Muscle layer of duodenum (tissue), 2 donors: ENCODE data around the gene LMAN1.

Experiments
- H3K27ac ChIP-seq: one replicate; pipeline ENCODE4 v1.7.0; 2013; ENCODE audit warnings: mild to moderate bottlenecking, low read length
- H3K27me3 ChIP-seq: one replicate; pipeline ENCODE4 v1.7.0; 2013; ENCODE audit warnings: low read depth, mild to moderate bottlenecking, control low read depth, low read length
- H3K36me3 ChIP-seq, 2 donors: one replicate each; pipeline ENCODE4 v1.7.0; 2013; ENCODE audit warnings: low read length in 2 of 2, control low read depth in 1 of 2, mild to moderate bottlenecking in 1 of 2; ENCODE audit not compliant: insufficient read depth in 2 of 2, control insufficient read depth in 1 of 2
- H3K4me1 ChIP-seq, 2 donors: one replicate each; pipeline ENCODE4 v1.7.0; 2013; ENCODE audit warnings: low read length in 2 of 2, mild to moderate bottlenecking in 2 of 2, control low read depth in 1 of 2, moderate library complexity in 1 of 2; ENCODE audit not compliant: insufficient read depth in 2 of 2, control insufficient read depth in 1 of 2
- H3K4me3 ChIP-seq, 2 donors: one replicate each; pipeline ENCODE4 v1.7.0; 2013; ENCODE audit warnings: low read length in 2 of 2, low read depth in 1 of 2, mild to moderate bottlenecking in 1 of 2
- H3K9me3 ChIP-seq, 2 donors: one replicate each; pipeline ENCODE4 v1.7.0; 2013; ENCODE audit warnings: low read length in 2 of 2, control low read depth in 1 of 2, mild to moderate bottlenecking in 1 of 2; ENCODE audit not compliant: control insufficient read depth in 1 of 2
- donor health status: healthy.

Gene LMAN1, protein sequence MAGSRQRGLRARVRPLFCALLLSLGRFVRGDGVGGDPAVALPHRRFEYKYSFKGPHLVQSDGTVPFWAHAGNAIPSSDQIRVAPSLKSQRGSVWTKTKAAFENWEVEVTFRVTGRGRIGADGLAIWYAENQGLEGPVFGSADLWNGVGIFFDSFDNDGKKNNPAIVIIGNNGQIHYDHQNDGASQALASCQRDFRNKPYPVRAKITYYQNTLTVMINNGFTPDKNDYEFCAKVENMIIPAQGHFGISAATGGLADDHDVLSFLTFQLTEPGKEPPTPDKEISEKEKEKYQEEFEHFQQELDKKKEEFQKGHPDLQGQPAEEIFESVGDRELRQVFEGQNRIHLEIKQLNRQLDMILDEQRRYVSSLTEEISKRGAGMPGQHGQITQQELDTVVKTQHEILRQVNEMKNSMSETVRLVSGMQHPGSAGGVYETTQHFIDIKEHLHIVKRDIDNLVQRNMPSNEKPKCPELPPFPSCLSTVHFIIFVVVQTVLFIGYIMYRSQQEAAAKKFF

GRCh38 chr18:59358712-59359575 is at the start of gene LMAN1:
LMAN1 (minus strand) TSS chr18:59359265; CDS start chr18:59359244, 21 bp downstream.
- H3K4me3 ChIP-seq, result peak within 1 kb of the TSS; percentile 91 to 92
- H3K9me3 ChIP-seq, result no peaks in the 10 kb centered on the region
- peaks cover 0 to 17% of the 10 kb centered on the region in 2 donors for H3K4me1 ChIP-seq
- H3K27me3 ChIP-seq, result no peaks in the 10 kb centered on the region
- peaks cover 4 to 16% of the 10 kb centered on the region in 2 donors for H3K36me3 ChIP-seq
- peak within 1 kb of the TSS; percentile 88 for H3K27ac ChIP-seq

GRCh38 chr18:59402432-59403090 is 43.5 kb upstream of the LMAN1 start:
- H3K9me3 ChIP-seq, result no peaks in the 10 kb centered on the region
- H3K4me1 ChIP-seq, result no peaks in the 10 kb centered on the region
- no peak overlapping the region for H3K27ac ChIP-seq
- no peaks in the 10 kb centered on the region for H3K27me3 ChIP-seq
- no peak overlapping the region for H3K4me3 ChIP-seq
- no peaks in the 10 kb centered on the region for H3K36me3 ChIP-seq

DNA sequence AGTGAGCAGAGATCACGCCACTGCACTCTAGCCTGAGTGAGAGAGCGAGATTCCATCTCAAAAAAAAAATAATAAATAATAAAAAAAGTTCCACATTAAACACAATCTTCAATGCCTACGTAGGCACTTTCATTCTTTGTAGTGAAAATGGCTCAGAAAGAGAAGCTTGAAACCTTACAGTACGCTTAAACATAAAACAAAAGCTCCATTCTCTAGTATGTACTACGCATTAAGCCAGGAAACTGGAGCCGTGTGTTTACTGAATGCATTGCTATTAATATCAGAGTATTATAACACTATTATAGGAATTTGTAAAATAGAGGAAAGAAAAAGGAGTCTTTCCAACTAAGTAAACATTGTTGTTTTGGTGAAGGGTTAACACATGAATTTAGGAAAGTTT is 41.3 kb upstream of the LMAN1 start:
- peaks cover 5% of the 10 kb centered on the region for H3K27me3 ChIP-seq
- no peaks in the 10 kb centered on the region for H3K9me3 ChIP-seq
- no peak overlapping the region for H3K27ac ChIP-seq
- H3K4me3 ChIP-seq, result no peak overlapping the region
- no peaks in the 10 kb centered on the region for H3K36me3 ChIP-seq
- H3K4me1 ChIP-seq, result no peaks in the 10 kb centered on the region

DNA sequence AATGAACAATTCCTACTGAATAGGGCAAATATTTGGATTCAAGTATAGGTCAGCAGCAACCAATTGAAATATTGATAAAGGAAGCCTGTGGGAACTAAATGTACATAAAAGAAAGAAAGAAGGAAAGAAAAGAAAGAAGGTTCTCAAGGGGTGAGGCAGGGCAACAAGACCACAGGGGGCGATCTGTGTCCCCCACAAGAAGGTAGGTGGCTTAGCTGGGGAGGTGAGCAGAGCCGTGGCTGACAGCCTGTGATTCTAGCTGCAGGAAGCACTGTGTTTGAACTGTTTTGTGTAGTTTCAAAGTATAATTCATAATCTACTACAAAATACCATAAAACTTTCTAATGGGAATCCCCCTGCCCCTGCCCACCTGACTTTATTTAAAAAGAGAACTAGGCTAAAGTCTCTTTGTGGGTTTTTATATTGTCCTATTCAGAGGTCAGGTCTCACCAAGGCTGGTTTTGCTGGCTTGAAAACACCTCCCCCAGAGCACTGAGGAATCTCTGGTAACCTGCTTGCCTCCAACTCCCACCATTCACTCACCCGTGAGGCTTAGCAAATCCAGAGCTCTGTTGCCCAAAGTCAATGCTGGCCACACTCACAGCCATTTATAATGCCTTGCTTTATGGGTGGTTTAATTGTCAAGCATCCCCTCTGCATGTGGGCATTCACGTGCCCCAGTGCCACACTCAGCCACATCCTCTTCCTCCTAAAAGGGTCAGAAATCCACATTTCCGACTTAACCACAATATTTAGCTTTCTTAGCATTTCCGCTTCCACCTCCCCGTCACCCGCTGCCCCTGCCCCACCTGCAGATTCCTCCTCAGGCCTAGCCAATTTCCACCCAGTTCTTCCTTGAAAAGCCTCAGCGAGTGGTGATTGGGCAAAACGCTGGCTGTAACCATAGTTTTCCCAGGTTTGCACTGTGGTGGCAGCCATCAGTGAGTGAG is 36.4 kb upstream of the LMAN1 start:
- Histone ChIP-seq H3K4me3 (no peak overlapping the region), H3K27ac (no peak overlapping the region), H3K36me3 (no peaks in the 10 kb centered on the region), H3K27me3 (peaks cover 5% of the 10 kb centered on the region), H3K9me3 (no peaks in the 10 kb centered on the region), H3K4me1 (no peaks in the 10 kb centered on the region)

DNA sequence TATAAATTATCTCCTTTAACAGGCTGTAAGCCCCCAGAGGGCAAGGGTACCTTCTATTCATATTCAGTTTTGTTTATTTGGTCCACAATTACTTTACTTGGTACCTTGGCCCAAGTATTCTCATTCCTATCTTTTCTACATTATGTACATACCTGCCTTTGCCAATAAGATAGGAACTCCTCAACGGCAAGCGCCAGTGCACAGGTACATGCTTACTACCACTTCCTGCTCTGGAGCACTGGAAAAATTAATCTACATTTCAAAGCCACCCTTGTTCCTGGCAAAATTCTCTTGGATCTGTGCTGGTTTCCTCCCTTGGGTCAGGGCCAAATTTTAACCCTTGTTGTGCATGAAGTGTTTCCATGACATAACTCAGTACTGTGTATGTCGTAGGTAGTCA is 34.3 kb upstream of the LMAN1 start:
- Histone ChIP-seq H3K9me3 (no peaks in the 10 kb centered on the region), H3K4me1 (no peaks in the 10 kb centered on the region), H3K27me3 (peaks cover 5% of the 10 kb centered on the region), H3K36me3 (no peaks in the 10 kb centered on the region), H3K4me3 (no peak overlapping the region), H3K27ac (no peak overlapping the region)

- no peaks in the 10 kb centered on the region for H3K36me3 ChIP-seq
- H3K9me3 ChIP-seq, result no peaks in the 10 kb centered on the region
- H3K27me3 ChIP-seq, result no peaks in the 10 kb centered on the region
- H3K27ac ChIP-seq, result no peak overlapping the region
- H3K4me1 ChIP-seq, result no peaks in the 10 kb centered on the region
- H3K4me3 ChIP-seq, result no peak overlapping the region
Observed at GRCh38 chr18:59388817-59389216, 29.8 kb upstream of the LMAN1 start.

DNA sequence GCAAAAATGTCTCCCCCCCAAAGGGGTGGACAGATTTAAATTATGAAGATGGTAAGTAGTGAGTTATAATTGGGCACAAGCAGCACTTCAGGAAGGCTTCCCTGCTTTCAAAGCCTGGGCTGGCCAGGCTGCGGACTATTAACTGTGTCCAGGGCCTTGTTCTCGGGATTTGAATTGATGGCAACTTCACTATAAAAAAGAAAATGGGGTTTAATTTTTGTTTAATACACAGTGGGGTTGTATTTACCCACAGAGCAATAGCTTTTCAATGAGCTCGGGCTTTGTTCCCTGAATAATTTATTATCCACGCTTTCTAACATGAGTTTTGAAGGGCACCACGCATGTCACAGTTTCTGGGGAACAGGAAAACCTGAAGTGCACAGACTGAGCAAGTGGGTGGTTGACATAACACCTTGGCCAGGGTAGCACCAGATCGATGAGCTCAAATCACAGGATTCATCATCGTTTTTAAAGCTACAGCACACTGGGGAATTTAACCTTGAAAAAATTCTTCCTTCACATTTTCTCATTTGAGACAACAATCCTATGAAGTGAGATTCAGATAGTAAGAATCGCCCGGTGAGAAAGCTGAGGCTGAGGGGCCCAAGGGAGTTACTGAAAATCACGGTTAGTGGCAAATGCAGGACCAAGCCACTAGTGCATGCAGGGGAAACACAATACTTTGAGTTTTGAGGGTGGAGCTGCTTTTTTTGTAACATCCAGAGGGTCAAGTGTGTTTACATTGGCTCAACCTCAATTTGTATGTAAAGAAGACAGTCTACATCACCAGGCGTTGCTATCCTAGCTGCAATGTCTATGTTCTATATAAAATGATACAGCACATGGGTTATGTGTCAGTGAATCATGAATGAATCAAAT is 28.9 kb upstream of the LMAN1 start:
- no peak overlapping the region for H3K4me3 ChIP-seq

DNA sequence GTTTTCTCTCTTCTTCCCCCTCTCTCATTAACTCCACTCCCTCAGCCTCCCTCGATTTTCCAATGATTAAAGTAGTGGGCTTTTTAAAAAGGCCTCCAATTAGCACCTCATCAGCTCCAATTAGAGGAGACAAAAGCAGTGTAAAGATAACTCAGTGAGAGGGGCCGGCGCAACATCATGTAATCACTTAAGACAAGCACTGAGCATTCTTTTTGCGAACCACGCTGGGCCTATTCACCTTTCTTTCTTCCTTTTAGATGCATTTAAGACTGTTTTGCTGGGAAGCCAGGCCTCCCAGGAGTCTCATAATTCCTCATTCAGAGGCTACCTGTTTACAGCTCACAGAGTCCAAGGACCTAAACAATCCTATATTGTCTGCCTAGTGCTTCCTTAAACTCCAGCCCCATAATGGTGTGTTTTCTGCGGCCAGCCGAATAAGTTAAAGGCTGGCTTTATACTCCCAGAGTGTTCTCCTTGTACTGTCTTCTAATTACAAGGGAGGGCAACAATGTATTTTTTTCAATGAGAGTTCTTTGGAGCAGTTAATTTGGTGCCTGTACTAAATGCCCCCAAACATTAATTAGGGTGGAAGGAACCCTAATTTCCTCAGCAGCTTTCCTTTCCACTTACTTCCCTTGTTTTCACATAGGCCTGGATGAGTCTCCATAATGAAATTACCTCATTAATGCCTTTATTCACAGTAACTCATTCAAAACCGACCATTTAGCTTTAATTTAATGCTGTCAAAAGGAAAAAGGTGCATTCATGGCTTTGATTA is 28.0 kb upstream of the LMAN1 start:
- no peak overlapping the region for H3K4me3 ChIP-seq
- H3K27me3 ChIP-seq, result no peaks in the 10 kb centered on the region
- no peaks in the 10 kb centered on the region for H3K9me3 ChIP-seq
- no peaks in the 10 kb centered on the region for H3K4me1 ChIP-seq
- H3K27ac ChIP-seq, result no peak overlapping the region
- no peaks in the 10 kb centered on the region for H3K36me3 ChIP-seq

More for the DNA sequence above, 28.9 kb upstream of the LMAN1 start:
- no peaks in the 10 kb centered on the region for H3K27me3 ChIP-seq
- no peaks in the 10 kb centered on the region for H3K4me1 ChIP-seq
- no peaks in the 10 kb centered on the region for H3K9me3 ChIP-seq
- H3K36me3 ChIP-seq, result no peaks in the 10 kb centered on the region
- no peak overlapping the region for H3K27ac ChIP-seq

- Histone ChIP-seq H3K9me3 (no peaks in the 10 kb centered on the region), H3K27ac (no peak overlapping the region), H3K4me1 (no peaks in the 10 kb centered on the region), H3K27me3 (no peaks in the 10 kb centered on the region), H3K36me3 (no peaks in the 10 kb centered on the region), H3K4me3 (no peak overlapping the region)
Observed at GRCh38 chr18:59385191-59385590, 26.1 kb upstream of the LMAN1 start.
